ENCODE data around the gene GCNT3. TPM values are rescaled to one million over a fixed set of nuclear protein-coding genes. Genes with fewer than 3 reads are reported as not detected.
A peak's percentile ranks its signal among the peaks of the same experiment; 100 is the strongest.
"Not testable (repeated sequence)": the region's sequence is repeated elsewhere in the genome, so short reads cannot be mapped to it uniquely, and the experiment has no call there.

GCNT3 gene
- total and polyA plus RNA-seq, 2 donors (not counting 1 experiment from before 2014, with no cell fraction given) = 0.16 to 0.17 TPM

DNA sequence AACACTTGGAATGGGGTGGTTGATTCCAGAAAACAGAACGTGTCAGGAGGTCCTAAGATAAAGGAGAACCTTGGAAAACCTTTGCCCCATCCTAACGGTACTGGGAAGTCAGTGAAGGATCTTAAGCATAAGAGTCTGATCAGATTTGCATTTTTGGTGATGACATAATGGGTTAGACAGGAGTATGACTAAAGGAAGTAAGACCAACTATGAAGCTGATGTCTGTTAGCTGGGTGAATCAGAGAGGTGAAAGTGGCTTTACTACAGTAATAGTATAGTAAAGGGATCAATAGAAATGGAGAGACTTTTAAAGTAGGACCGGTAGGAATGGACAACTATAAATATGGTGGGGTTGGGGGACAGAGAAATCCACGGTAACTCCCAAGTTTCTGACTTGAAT lies 33.2 kb downstream of the GCNT3 start:
- no peaks in the 10 kb centered on the region for H3K9me3 ChIP-seq (ENCODE audit: control insufficient read depth, insufficient read depth, low read depth, low read length)
- TF ChIP-seq, protein P1, sequence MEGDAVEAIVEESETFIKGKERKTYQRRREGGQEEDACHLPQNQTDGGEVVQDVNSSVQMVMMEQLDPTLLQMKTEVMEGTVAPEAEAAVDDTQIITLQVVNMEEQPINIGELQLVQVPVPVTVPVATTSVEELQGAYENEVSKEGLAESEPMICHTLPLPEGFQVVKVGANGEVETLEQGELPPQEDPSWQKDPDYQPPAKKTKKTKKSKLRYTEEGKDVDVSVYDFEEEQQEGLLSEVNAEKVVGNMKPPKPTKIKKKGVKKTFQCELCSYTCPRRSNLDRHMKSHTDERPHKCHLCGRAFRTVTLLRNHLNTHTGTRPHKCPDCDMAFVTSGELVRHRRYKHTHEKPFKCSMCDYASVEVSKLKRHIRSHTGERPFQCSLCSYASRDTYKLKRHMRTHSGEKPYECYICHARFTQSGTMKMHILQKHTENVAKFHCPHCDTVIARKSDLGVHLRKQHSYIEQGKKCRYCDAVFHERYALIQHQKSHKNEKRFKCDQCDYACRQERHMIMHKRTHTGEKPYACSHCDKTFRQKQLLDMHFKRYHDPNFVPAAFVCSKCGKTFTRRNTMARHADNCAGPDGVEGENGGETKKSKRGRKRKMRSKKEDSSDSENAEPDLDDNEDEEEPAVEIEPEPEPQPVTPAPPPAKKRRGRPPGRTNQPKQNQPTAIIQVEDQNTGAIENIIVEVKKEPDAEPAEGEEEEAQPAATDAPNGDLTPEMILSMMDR (conservative IDR thresholded peaks at IDR 0.05 in 1 of 2, IDR thresholded peaks at IDR 0.05 in 1 of 2; ENCODE audit: low read depth in 1 of 2, low read length in 2 of 2) = no peak
- TF ChIP-seq EZH2 (IDR thresholded peaks at IDR 0.05; ENCODE audit: low read length, missing control alignments) = no peak
- H2AFZ ChIP-seq (ENCODE audit: low read length) = no peak overlapping the region
- DNase-seq (ENCODE audit: low read depth in 2 of 2) = peak in 1 of 2 donors; percentile 42
- H3K4me2 ChIP-seq (ENCODE audit: extremely low read depth, insufficient read depth, low read length) = no peak overlapping the region
- H3K27me3 ChIP-seq (ENCODE audit: control insufficient read depth, insufficient read depth, low read length) = no peaks in the 10 kb centered on the region
- no peaks in the 10 kb centered on the region for H4K20me1 ChIP-seq (ENCODE audit: control insufficient read depth, extremely low read depth, insufficient read depth, low read length)
- no peaks in the 10 kb centered on the region for H3K4me1 ChIP-seq (ENCODE audit: control insufficient read depth, extremely low read depth, insufficient read depth, low read length)
- H3K79me2 ChIP-seq (ENCODE audit: control insufficient read depth, insufficient read depth, low read length) = no peaks in the 10 kb centered on the region
- H3K27ac ChIP-seq (ENCODE audit: insufficient read depth, low read length) = no peak overlapping the region
- H3K4me3 ChIP-seq (replicated peaks in 1 of 4; ENCODE audit: control extremely low read depth in 1 of 4, insufficient read depth in 1 of 4, low read depth in 3 of 4, low read length in 4 of 4) = no peak overlapping the region
- peaks cover 4% of the 10 kb centered on the region for H3K36me3 ChIP-seq (ENCODE audit: control insufficient read depth, insufficient read depth, low read length)
- H3K9ac ChIP-seq (ENCODE audit: insufficient read depth, low read length) = no peak overlapping the region

DNA sequence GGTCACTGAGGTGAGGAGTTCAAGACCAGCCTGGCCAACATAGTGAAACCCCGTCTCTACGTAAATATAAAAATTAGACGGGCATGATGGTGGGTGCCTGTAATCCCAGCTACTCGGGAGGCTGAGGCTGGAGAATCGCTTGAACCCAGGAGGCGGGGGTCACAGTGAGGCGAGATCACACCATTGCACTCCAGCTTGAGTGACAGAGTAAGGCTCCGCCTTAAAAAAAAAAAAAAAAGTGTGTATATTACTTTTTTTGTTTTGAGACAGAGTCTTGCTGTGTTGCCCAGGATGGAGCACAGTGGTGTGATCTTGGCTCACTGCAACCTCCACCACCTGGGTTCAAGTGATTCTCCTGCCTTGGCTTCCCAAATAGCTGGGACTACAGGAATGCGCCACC lies 34.2 kb downstream of the GCNT3 start:
- H3K27me3 ChIP-seq (ENCODE audit: control insufficient read depth, insufficient read depth, low read length); H4K20me1 ChIP-seq (ENCODE audit: control insufficient read depth, extremely low read depth, insufficient read depth, low read length); DNase-seq (ENCODE audit: low read depth in 2 of 2): not testable (repeated sequence)

DNA sequence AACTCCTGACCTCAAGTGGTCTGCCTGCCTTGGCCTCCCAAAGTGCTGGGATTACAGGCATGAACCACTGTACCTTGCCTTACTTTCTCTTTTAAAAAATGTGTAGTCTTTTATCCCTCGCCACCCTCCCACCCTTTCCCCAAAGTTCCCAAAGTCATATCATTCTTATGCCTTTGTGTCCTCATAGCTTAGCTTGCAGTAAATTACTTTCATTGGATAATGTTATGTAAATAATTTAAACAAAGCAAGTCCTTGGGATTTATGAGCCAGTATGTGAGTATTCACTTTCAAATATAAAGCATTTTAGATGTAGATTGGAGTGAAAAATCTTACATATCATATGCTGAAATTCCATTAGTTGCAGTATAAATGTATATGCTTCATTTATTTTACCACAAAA lies 34.7 kb downstream of the GCNT3 start:
- no peak overlapping the region for H3K27ac ChIP-seq (ENCODE audit: insufficient read depth, low read length)
- H3K4me3 ChIP-seq (replicated peaks in 1 of 4; ENCODE audit: control extremely low read depth in 1 of 4, insufficient read depth in 1 of 4, low read depth in 3 of 4, low read length in 4 of 4) = no peak overlapping the region
- no peak overlapping the region for H2AFZ ChIP-seq (ENCODE audit: low read length)
- DNase-seq (ENCODE audit: low read depth in 2 of 2) = no peak
- no peaks in the 10 kb centered on the region for H4K20me1 ChIP-seq (ENCODE audit: control insufficient read depth, extremely low read depth, insufficient read depth, low read length)
- no peak overlapping the region for H3K9ac ChIP-seq (ENCODE audit: insufficient read depth, low read length)
- H3K4me2 ChIP-seq (ENCODE audit: extremely low read depth, insufficient read depth, low read length) = no peak overlapping the region
- no peak for TF ChIP-seq EZH2 (IDR thresholded peaks at IDR 0.05; ENCODE audit: low read length, missing control alignments)
- TF ChIP-seq, protein P1 (conservative IDR thresholded peaks at IDR 0.05 in 1 of 2, IDR thresholded peaks at IDR 0.05 in 1 of 2; ENCODE audit: low read depth in 1 of 2, low read length in 2 of 2) = no peak
- H3K36me3 ChIP-seq (ENCODE audit: control insufficient read depth, insufficient read depth, low read length) = peaks cover 4% of the 10 kb centered on the region
- no peaks in the 10 kb centered on the region for H3K9me3 ChIP-seq (ENCODE audit: control insufficient read depth, insufficient read depth, low read depth, low read length)
- H3K79me2 ChIP-seq (ENCODE audit: control insufficient read depth, insufficient read depth, low read length) = no peaks in the 10 kb centered on the region
- H3K27me3 ChIP-seq (ENCODE audit: control insufficient read depth, insufficient read depth, low read length) = no peaks in the 10 kb centered on the region
- no peaks in the 10 kb centered on the region for H3K4me1 ChIP-seq (ENCODE audit: control insufficient read depth, extremely low read depth, insufficient read depth, low read length)

More for the DNA sequence above, 34.2 kb downstream of the GCNT3 start:
- H3K4me1 ChIP-seq (ENCODE audit: control insufficient read depth, extremely low read depth, insufficient read depth, low read length); H3K79me2 ChIP-seq (ENCODE audit: control insufficient read depth, insufficient read depth, low read length); H3K36me3 ChIP-seq (ENCODE audit: control insufficient read depth, insufficient read depth, low read length); H3K27ac ChIP-seq (ENCODE audit: insufficient read depth, low read length); H3K9me3 ChIP-seq (ENCODE audit: control insufficient read depth, insufficient read depth, low read depth, low read length); H3K9ac ChIP-seq (ENCODE audit: insufficient read depth, low read length); H3K4me2 ChIP-seq (ENCODE audit: extremely low read depth, insufficient read depth, low read length); H2AFZ ChIP-seq (ENCODE audit: low read length); H3K4me3 ChIP-seq (replicated peaks in 1 of 4; ENCODE audit: control extremely low read depth in 1 of 4, insufficient read depth in 1 of 4, low read depth in 3 of 4, low read length in 4 of 4): not testable (repeated sequence)

All from fibroblast of lung (primary cell).